Left lobe of liver (tissue), 2 donors: ENCODE results near the gene THRA. TPM values are rescaled to one million over a fixed set of nuclear protein-coding genes. Genes with fewer than 3 reads are reported as not detected.

ENCODE experiments used
- ATAC-seq: fragments of 200-7000 bp; cut with Tn5 transposase; one replicate; pipeline ENCODE4 v1.9.1; 2020; ENCODE audit warnings: mild to moderate bottlenecking, moderate library complexity
- DNase-seq: peaks from one replicate; pipeline ENCODE4 v3.0.0-alpha.2; 2020; ENCODE audit warnings: low spot score
- total RNA-seq: library from RNA; stranded (reverse); gene quantifications from one replicate; pipeline ENCODE4 v1.2.1, GENCODE V29; 2021
- donor health status: DM: no; HTN: no; CAD: no; lungs with moderate emphysema.
- donor health status: DM: no; HTN: yes; CAD: no.

THRA gene
- total RNA-seq, 1 donor from 2014 or later: 10.7 TPM

DNA sequence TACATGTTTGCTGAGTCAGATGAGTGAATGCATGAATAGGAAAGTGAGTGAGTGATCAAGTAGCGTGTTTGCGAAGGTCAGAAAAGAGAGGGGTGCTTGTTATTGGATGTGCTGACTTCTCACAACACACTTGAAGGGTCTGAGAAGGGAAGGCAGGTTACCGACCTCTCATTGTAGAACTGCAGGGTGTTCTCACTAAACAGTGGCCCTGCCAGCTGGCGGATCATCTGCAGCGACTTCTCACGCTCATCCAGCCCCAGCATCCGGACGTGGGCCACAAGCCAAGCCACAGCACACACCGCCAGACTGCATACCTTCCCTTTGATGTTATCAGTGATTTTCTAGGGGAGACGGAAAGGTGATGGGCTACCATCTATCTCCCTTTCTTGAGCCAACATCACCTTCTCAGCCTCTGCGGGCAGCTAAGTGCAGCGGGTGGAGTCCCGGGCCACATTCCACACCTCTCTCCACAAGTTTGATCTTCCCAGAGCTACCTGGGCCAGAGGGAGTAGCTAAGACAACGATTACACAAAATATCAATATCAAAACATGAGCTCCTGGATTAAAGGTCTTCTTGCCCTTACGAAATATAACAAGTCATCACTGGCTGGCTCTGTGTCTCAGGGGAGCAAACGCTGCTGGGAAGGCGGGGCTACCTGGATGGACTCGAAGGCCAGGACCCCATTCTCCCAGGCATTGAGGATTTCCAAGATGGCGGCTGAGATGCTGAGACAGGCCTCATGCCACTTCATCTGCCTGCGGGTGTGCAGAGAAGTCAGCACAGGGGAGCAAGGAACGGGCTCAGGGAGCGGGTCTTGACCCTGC, 36.6 kb upstream of the THRA start:
- peak; percentile 33 for ATAC-seq

DNA sequence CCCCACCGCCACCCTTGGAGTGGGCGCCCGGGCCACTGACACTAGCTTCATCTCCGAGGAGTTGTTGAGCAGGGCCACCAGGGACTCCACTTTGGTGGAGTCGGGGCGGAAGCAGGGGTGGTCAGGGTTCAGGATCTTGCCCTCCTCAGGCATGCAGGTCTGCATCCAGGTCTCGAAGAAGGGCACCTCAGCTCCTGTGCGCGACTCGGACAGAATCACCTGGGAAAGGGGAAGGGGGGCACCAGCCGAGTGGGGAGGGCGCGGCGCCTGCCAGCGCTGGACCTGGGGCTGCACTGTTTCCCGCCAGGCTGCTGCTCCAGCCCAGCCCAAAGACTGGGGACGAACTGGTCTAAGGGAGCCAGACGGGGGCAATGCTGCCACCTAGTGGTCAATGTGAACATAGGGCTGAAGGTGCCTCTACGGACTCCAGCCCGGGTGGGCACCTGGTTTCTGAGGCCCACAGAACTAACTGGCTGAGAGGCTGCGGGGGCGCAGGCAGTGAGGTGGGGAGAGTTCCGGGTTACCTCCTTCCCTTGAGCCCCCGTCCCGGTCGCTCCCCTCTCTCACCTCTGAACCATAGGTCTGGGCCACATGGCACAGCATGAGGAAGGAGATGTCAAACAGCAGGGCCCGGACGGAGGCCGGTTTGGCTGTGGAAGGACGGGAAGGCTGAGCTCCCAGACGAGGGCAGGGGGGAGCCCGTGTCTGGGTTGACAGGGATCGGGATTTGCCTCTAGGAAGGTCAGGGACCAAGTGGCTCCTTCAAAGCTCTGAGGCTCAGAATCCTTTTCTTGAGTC, 35.8 kb upstream of the THRA start:
- ATAC-seq: peak; percentile 96
- DNase-seq: peak; percentile 82

More for the DNA sequence above, 36.6 kb upstream of the THRA start:
- no peak for DNase-seq

DNA sequence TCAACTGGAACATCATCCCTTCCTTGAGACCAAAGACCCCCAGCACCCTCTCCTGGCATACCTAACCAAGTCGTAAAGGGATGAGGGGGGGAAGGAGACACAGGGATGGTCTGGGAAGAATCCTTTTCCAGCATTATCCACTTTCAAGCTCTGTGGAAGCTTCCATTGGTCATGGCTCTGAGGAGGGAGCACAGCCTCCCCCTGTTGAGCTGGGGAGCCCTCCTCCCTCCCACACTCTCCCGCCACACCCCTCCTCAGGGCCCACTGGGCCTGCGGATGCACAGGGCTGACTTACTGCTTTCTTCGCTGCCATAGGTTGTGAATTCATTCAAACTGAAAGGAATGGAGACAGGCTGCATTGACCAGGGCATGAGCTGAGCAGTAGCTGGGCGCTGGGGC, 35.2 kb upstream of the THRA start:
- no peak for ATAC-seq
- no peak for DNase-seq

DNA sequence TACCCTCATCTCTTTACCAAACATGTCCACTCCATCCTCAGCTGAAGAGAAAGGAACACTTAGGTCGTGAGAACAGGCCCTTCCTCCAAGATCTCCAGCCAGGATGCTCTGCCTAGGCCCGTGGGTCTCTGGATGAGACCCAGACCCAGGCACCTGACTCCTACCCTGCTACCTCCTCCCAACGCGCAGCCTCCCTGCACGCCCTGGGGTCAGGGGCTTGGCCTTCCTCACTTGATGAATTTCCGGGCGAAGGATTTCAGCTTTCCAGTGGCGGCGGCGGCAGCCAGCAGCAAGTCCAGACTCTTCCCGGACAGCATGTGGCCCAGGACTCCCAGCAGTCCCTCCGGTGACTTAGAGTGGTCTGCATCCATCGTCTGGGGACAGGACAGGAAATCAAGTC, 34.2 kb upstream of the THRA start:
- DNase-seq (no peak), ATAC-seq (no peak)

DNA sequence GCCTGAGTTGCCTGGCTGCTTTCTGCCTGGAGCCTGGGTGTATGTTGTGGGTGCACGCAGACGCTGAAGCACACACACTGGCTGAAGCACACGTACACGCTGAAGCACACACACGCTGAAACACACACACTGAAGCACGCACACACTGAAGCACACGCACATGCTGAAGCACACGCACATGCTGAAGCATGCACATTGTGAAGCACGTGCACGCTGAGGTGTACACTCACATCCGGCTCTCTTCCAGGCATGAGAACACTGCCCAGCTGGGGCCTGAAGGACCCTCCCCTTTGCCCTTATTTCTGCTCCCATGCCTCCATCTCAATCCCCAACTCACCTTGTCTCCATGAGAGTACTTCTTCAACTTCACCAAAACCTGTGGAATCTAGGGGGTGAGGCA, 31.1 kb upstream of the THRA start:
- DNase-seq: no peak
- no peak for ATAC-seq

DNA sequence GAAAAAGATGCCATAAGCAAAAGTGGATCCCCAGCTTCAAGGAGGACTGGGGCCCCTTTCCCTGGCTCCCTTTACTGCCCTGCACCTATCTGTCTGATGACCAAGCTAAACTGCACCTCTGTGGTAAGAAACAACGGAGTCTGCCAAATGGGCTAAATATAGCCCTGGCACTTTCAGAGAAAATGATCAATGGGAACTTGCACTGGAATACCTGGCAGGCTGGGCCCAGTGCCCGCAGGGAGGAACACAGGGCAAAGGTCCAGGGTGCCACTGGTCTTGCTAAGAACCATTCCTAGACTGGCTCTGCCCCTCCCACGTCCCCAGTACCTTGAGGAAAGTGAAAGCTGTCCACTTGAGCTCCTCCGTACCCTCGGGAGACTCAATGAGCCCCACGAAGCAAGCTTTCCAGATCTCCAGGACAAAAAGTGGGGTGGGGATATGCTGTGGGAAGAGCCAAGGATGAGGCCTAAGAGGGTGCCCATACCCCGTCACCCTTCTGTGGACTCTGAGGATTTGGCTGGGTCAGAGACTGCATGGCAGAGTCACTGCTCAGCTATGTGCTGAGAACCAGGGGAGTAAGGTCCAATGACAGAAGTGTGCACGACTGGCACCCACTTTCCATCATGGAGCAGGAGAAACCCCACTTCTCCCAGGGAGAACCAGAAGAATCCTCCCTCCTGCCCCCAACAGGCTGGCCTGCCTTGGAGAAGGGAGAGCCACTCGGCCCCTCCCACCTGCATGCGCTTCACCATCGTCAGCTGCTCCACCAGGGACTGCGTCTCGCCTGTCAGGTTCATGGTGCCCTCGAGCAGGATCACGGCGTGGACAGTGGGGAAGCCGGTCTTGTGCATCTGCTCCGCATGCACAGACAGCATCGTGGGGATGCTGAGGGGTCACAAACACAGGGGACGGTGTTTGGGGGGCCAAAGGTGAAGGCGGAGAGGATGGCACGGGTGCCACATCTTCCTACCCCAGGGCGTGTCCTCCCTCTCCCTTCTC, 30.1 kb upstream of the THRA start:
- DNase-seq (peak; percentile 95), ATAC-seq (peak; percentile 93)

DNA sequence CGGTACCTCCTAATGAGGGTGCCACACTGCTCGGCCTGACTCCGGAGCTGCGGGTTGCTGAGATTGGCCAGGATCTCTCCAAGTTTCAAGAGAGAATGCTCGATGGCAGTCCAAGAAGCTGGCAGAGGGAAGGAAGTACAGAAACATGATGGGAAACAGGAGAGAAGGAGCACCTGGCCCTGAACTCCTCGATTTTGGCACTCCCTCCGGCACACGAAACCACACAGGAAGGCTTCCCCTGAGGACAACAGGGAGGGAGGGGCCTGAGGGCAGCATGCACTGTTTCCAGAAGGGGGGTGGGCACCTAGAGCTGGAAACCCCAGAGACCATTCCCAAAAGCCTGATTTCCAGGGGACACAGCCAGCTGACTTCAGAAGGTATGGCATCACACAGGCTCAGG, 29.4 kb upstream of the THRA start:
- no peak for ATAC-seq

DNA sequence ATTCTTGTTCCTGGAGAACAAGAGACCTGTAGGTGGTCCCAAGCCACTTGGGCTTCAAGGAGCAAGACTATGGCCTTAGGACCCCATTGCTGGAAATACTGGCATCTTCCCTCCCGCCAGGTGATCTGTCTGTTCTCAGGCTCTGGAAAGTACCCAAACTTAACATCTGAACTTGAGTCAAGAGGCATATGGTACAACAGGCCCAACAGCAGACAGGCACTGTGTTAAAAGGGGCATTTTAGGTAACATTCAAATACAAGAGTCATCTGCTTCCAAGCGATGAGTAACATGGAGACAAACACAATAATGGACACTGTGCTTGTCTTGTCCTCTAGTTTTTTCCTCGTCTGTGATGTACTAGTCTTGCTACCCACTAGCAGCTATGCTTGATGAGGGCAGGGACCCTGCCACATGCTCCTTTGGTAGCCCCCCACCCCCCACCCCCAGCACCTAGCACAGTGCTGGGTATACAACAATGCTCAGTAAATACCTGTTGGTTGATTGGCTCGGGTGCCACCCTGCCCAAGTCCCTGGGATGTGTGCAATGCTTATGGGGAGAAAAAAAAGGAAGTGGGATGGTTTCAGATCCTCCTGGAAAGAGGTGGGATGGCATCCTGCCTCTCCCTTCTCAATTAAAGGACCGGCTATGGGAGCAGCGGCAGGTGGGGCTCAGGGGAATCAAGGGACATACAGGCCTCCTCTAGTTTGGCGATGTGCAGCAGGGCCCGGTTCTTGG, 28.2 kb upstream of the THRA start:
- no peak for ATAC-seq
- DNase-seq: no peak

More for the DNA sequence above, 29.4 kb upstream of the THRA start:
- no peak for DNase-seq

DNA sequence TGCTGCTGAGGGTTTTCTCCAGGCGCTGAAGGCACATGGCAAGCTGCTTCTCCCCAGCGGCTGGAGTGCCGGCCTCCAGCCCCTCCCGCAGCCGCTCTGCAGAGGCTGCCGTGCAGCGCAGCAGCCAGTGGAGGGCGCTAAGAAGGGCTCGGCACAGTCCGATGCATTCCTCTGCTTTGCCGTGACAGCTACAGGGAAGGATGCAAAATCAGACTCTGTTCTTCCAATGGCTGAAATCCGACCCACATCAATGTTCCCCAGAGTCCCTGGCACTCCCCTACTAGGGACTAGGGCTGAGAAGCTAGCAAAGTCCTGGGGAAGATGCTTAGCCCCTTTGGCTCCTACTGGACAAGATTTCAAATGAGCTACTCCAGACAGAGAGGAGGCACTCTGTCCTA, 27.6 kb upstream of the THRA start:
- DNase-seq (no peak), ATAC-seq (no peak)

DNA sequence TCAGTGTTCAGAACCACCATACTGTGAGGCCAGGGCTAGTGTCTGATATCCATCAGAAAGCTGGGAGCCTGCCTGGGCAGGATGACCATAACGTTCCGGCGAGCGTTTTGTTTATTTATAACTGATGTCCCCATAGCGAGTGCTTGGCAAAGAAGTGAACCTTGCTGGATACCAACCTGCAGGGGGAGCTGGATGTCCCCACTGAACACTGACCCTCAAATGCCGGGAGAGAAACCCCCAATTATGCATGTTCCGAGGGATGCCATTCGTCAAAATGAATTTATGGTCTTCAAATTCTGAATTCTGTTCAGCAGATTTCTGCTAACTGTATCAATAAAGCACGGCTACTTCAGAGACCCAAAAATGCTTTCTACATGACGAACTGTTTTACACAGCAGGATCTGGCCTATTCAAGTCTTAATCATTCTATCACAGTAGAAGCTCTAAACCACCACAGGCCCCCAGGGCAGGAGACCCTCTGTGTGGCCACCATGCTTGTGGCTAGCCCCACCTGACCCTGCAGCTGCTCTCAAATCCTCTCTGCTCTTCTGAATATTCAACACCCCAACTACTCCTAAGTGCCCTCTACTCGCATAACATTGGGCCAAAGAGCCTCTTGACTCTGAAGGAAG, 23.8 kb upstream of the THRA start:
- peak; percentile 66 for DNase-seq
- peak; percentile 98 for ATAC-seq

DNA sequence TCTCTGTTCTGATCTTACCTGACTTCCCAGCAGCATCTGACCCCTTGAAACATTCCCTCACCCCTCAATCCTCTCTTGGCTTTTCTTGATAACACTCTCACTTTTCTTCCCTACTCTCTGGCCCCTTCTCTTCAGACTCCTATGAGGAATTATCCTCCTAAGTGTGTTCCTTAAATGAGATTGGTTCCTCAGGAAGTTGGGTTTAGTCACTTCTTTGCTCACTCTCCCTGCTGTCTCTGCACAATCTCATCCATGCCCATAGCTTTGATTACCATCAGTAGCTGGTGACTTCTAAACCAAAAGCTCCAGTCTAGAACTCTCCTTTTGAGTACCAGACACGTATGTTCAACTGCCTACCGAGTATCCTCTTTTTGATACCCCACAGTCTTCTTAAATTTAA, 21.6 kb upstream of the THRA start:
- DNase-seq (no peak), ATAC-seq (no peak)

DNA sequence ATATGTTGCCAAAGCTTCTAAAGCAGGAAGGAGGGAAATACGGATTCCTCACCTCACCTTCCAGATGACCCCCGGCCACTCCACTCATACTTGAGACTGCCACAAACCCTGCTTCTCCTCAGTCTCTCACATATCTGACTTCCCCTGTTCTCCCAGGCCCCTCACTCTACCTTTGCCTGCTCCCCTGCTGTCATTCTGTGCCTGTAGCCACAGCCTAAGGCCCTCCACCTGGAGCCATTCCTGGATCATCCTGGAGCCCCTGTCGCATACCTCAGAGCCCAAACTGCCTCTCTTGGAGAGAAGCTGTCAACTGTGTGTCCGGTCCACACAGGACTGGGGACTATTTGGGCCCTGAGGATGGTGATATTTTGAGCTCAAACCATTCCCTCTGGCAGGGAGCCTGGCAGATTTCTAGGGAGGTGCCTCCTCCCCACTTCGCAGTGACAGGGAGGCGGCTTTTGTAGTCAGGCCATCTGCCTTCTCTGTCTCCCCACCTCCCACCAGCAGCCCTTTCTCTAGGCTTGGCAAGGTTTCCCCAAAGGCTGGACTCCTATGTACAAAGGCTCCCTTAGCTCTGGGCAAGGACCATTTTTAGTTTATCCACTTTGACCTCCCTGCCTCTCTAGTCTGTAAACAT, 6.3 kb upstream of the THRA start:
- no peak for ATAC-seq

DNA sequence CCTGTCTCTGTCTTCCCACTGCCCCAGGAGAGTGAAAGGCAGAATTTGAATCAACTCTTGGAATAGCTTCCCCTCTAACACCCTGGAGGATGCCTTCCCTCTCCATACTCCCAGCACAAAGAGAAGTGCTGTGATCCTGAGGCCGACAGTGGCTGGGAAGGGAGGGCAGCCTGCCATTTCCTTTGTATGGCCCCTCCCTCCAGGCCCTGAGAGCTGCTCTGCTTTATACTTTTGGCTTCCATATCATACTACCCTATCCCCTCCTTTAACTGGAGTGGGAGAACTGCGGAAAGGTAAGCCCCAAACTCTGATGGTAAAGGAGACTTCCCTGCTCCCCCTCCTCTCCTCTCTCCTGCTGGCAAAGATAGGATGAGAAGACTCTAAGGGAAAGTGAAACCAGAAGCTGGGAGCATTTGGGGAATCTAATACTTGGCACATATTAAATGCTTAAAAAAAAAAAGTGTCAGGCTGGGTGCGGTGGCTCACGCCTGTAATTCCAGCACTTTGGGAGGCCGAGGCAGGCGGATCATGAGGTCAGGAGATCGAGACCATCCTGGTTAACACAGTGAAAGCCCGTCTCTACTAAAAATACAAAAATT, 4.5 kb upstream of the THRA start:
- ATAC-seq (no peak), DNase-seq (no peak)

More for the DNA sequence above, 6.3 kb upstream of the THRA start:
- DNase-seq: no peak

DNA sequence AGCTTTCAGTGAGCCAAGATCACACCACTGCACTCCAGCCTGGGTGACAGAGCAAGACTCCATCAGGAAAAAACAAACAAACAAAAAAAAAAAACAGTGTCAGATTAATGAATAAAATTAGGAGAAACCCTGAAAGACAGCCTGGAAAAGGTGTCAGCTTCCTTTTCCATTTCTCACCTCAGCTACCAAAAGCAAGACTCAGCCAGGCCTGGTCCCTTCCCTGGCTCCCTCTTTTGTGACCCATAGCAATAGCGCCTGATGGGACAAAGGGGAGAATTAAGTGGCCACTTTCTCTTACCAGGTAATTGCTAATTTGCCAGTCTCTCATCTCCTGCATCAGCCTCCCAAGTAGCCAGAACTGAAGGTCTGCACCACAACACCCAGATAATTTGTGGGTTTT, 3.9 kb upstream of the THRA start:
- ATAC-seq: no peak
- no peak for DNase-seq

DNA sequence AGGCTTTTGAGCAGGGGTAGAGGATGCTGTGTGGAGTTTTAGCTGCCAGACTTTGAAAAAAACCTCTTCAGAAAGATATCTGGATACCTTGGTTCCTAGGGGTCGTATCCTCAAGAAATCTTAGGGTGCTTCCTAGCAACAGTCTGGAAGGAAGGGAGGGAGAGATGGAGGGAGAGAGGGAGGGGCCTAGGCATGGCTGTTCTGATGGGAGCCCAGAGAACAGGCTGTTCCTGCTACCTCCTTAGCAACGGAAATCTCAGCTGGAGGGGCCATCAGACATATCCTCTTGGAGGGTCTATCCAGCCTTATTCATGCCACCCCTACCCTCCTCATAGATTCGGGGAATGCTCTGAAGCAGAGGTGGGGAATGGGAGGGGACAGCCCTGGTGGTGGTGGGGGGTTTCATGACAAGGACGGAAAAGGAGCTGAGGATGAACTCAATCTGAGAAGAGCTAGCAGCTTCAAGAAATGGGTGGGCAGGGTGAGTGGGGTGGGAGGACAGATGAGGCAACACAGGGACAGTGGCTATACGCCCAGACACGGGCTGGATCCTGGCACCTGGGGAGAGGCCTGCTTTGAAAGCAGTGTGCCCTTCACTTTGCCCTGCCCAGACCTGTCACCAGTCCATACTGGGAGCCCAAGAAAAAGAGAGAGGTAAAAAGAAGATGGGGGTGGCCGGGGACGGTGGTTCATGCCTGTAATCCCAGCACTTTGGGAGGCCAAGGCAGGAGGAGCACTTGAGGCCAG, 2.9 kb upstream of the THRA start:
- DNase-seq: no peak

DNA sequence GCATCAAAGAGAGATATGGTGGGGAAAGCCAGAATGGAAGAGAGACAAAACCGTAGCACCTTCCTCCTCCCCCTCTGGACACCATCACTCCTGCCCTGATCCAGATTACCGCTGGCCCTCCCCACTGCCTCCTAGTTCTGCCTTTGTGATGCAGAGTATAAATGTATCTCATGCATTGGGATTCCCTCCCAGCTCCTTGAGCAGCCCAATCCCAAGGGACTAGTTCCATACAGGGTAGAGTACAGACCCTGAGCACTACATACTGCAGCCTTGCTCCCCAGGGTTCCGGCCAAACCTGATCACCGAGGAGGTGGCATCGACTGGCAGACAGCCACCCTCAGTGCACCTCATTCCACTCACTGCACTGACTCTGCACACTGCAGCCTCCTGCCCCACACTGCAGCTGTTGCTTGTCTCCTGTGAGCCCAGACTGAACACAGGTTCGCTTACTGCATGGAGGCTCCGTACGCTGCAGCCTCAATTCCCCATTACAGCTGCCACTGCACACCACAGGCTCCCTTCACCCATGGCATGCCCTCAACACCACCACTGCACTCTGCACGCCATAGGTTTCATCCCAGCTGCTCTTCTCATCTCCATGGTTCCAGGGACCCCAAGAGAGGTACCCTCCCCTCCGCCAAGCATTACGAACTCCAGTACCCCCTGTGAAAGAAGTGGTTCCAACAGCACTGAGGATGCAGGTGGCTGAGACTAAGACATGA, 1.7 kb upstream of the THRA start:
- DNase-seq (no peak), ATAC-seq (no peak)

More for the DNA sequence above, 2.9 kb upstream of the THRA start:
- no peak for ATAC-seq

DNA sequence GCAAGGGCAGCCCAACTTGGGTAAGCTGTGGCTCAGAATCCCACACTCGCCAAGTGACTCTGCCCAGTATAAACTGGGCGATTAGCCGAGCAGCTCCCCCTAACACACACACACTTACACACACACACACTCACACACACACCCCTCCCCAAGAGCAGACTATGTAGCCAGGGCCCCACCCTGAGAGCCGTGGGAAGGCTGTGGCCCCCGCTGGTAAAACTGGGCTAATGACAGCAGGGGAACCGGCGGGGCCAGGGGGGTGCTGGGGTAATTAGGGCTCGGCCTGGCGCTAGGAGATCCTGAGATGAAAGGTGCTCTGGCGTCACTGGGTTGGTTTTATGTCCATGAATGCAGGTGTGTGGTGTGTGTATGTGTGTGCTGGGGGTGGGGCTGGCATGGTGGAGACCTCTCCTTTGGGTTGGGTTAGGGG, 1.1 kb upstream of the THRA start:
- ATAC-seq (no peak), DNase-seq (no peak)
